Measurements from ENCODE around the gene FGF4.

- TF ChIP-seq CTCF (IDR thresholded peaks at IDR 0.05) (no peak), POLR2A (IDR thresholded peaks at IDR 0.05) (no peak)
Measured at GRCh38 chr11:69791276-69792180, 16.4 kb upstream of the FGF4 start.
